CD4-positive, alpha-beta T cell (primary cell): ENCODE results near the gene JDP2. TPM values are rescaled to one million over a fixed set of nuclear protein-coding genes. Genes with fewer than 3 reads are reported as not detected.

Experiments used
- ATAC-seq: fragments of 200-7000 bp; cut with Tn5 transposase; one replicate; pipeline ENCODE4 v1.10.0; 2022; ENCODE audit warnings: mild to moderate bottlenecking; ENCODE audit not compliant: poor library complexity
- CTCF ChIA-PET: fragments of 350-600 bp; sonication (Branson Sonifier 250); formaldehyde crosslinking; loops from one replicate; lab custom pipeline; 2021; ENCODE audit warnings: antibody characterized with exemption, inconsistent platforms; lab: Charles Lee
- POLR2A ChIA-PET: fragments of 350-600 bp; sonication (Branson Sonifier 250); formaldehyde crosslinking; loops from one replicate; lab custom pipeline; 2021; ENCODE audit warnings: antibody characterized with exemption, inconsistent platforms; lab: Charles Lee
- DNase-seq, 14 experiments: peaks; one replicate each; pipeline ENCODE4 v3.0.0-alpha.2; 2013 to 2020; ENCODE audit warnings: mixed read lengths in 2 of 14
- H3K27ac ChIP-seq, 2 donors: one replicate each; pipeline versions ENCODE4 v1.5.1 to v1.7.0; 2013; ENCODE audit warnings: low read length in 2 of 2, low read depth in 1 of 2, mild to moderate bottlenecking in 1 of 2
- H3K27me3 ChIP-seq, 2 experiments: 1 replicate in 1 of 2; 2 replicates in 1 of 2; pipeline versions ENCODE4 v1.6.1 to v1.7.0; 2013; ENCODE audit warnings: low read length in 2 of 2, control low read depth in 1 of 2, mild to moderate bottlenecking in 1 of 2, moderate library complexity in 1 of 2; ENCODE audit not compliant: insufficient read depth in 2 of 2, control insufficient read depth in 1 of 2
- H3K36me3 ChIP-seq: one replicate; pipeline ENCODE4 v1.6.1; 2013; ENCODE audit warnings: low read length, control low read depth; ENCODE audit not compliant: insufficient read depth
- H3K4me1 ChIP-seq: one replicate; pipeline ENCODE4 v1.6.1; 2013; ENCODE audit warnings: low read length, control low read depth; ENCODE audit not compliant: insufficient read depth
- H3K4me3 ChIP-seq: one replicate; pipeline ENCODE4 v1.5.1; 2013; ENCODE audit warnings: mild to moderate bottlenecking, low read length, moderate library complexity
- H3K9me3 ChIP-seq, 2 experiments: 1 replicate in 1 of 2; 2 replicates in 1 of 2; pipeline versions ENCODE4 v1.6.1 to v1.7.0; 2013; ENCODE audit warnings: low read length in 2 of 2, mild to moderate bottlenecking in 2 of 2, control low read depth in 1 of 2, moderate library complexity in 1 of 2; ENCODE audit not compliant: control insufficient read depth in 1 of 2, insufficient read depth in 1 of 2
- H3K27ac Mint-ChIP-seq: one replicate; pipeline ENCODE4 v1.8.0; 2020; ENCODE audit warnings: mixed read lengths
- H3K27me3 Mint-ChIP-seq: one replicate; pipeline ENCODE4 v1.8.0; 2021; ENCODE audit warnings: mixed read lengths
- H3K36me3 Mint-ChIP-seq: one replicate; pipeline ENCODE4 v1.8.0; 2021; ENCODE audit warnings: low read depth, mixed read lengths
- H3K4me1 Mint-ChIP-seq: one replicate; pipeline ENCODE4 v1.8.0; 2021; ENCODE audit warnings: low read depth, mixed read lengths
- H3K4me3 Mint-ChIP-seq: one replicate; pipeline ENCODE4 v1.8.0; 2020; ENCODE audit warnings: mild to moderate bottlenecking, mixed read lengths
- H3K9me3 Mint-ChIP-seq: one replicate; pipeline ENCODE4 v1.8.0; 2020; ENCODE audit warnings: mixed read lengths
- intact Hi-C, 2 experiments: fragments of 100-400 bp; cut with DNase I in 1 of 2; cut with micrococcal nuclease in 1 of 2; formaldehyde crosslinking; loops; one replicate each; pipeline versions ENCODE4 v1.15.1 to v1.9.0; 2023 to 2025; cut with DNase I, micrococcal nuclease
- total RNA-seq, 174 experiments: library from RNA in 2 of 174; stranded (reverse) in 2 of 174; gene quantifications; one replicate each; pipeline ENCODE4 v1.2.3 and lab custom pipeline; 2021 to 2026
- TF ChIP-seq, protein P1 (sequence below): fragments of 200-600 bp; IDR thresholded peaks from one replicate; pipeline ENCODE4 v1.8.0; 2022; ENCODE audit warnings: antibody characterized with exemption, mild to moderate bottlenecking

Gene JDP2
- total RNA-seq, 2 experiments from 2014 or later = 1.1 to 1.2 TPM

DNA sequence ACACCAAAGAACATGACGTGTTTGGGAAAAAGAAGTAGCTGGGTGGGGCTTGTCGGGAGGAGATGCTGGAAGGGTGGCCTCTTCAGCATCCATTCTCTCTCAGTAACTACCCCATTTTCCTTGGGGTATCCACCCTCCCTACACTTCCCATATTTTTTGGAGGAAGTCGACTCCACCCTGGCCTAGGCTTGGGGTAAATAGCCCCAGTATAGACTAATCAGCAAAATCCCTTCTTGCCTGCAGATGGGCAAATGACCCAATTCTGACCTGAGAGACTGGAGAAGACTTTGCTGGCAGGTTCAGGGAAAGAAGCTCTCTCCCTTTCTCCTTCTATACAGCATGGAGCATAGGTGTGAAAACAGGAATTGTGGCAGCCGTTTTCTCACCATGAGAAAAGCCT lies 28.5 kb upstream of the JDP2 start:
- ChIA-PET POLR2A (no interaction called here), CTCF (no interaction called here)
- DNase-seq = no peak
- H3K27me3 Mint-ChIP-seq = no peaks in the 10 kb centered on the region
- H3K4me3 Mint-ChIP-seq = no peak overlapping the region
- no peaks in the 10 kb centered on the region for H3K36me3 ChIP-seq
- no peak overlapping the region for H3K4me3 ChIP-seq
- H3K4me1 ChIP-seq = peaks cover 10% of the 10 kb centered on the region
- H3K4me1 Mint-ChIP-seq = no peaks in the 10 kb centered on the region
- no peak overlapping the region for H3K27ac ChIP-seq
- intact Hi-C loops = no loop called here
- no peak for ATAC-seq
- no peaks in the 10 kb centered on the region for H3K27me3 ChIP-seq
- peaks cover 0 to 5% of the 10 kb centered on the region in 2 experiments for H3K9me3 ChIP-seq
- TF ChIP-seq, protein P1, sequence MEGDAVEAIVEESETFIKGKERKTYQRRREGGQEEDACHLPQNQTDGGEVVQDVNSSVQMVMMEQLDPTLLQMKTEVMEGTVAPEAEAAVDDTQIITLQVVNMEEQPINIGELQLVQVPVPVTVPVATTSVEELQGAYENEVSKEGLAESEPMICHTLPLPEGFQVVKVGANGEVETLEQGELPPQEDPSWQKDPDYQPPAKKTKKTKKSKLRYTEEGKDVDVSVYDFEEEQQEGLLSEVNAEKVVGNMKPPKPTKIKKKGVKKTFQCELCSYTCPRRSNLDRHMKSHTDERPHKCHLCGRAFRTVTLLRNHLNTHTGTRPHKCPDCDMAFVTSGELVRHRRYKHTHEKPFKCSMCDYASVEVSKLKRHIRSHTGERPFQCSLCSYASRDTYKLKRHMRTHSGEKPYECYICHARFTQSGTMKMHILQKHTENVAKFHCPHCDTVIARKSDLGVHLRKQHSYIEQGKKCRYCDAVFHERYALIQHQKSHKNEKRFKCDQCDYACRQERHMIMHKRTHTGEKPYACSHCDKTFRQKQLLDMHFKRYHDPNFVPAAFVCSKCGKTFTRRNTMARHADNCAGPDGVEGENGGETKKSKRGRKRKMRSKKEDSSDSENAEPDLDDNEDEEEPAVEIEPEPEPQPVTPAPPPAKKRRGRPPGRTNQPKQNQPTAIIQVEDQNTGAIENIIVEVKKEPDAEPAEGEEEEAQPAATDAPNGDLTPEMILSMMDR = no peak
- no peak overlapping the region for H3K27ac Mint-ChIP-seq
- no peaks in the 10 kb centered on the region for H3K9me3 Mint-ChIP-seq
- H3K36me3 Mint-ChIP-seq = no peaks in the 10 kb centered on the region

DNA sequence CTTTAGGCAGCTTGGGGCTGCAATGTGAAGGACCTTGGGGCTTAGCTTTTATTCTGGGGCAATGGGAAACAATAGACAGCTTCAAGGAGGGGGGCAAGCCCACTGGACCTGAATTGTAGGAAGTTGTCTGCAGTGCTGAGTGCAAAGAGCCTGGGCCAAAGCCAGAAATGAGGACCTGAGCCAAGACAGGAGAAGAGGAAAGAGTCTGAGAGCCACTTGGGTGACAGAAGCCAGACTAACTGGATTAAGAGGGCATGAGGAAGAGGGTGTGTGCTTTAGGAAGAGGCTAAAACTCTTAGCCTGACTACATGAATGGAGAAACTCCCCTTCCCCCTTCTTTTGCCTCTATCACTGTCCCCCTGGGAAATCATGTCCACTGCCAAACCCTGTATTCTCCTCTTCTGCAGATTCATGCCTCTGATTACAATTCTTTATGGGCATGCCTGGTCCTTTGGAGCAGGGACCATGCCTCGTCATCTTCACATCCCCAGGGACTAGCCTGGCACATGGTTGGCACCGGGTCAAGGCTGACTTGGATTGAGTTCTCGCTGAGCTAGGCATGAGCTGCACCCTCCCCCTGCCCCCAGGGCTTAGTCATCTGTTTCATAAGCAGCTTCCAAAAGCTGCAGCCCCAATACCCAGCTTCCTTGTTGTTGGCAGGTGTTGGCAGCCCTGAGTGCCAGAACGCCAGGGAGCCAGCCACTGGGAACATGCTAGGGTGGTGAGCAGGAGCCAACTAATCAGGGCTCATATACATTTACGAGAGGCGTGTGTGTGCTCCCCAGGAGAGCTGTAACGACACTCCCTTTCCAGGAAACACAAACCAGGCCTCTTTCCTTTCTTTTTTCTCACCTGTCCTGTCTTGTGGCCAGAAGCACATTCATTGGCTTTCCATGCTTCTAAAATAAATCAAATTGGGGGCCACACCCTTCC lies 27.7 kb upstream of the JDP2 start:
- ChIA-PET CTCF (no interaction called here), POLR2A (no interaction called here)
- no peak overlapping the region for H3K4me3 Mint-ChIP-seq
- H3K36me3 Mint-ChIP-seq = no peaks in the 10 kb centered on the region
- TF ChIP-seq, protein P1 = no peak
- Histone ChIP-seq H3K4me1 (peaks cover 10% of the 10 kb centered on the region), H3K27ac (no peak overlapping the region), H3K27me3 (no peaks in the 10 kb centered on the region), H3K9me3 (peaks cover 0 to 5% of the 10 kb centered on the region in 2 experiments), H3K36me3 (no peaks in the 10 kb centered on the region), H3K4me3 (no peak overlapping the region)
- intact Hi-C loops = no loop called here
- ATAC-seq (no peak), DNase-seq (peak in 3 of 14 experiments; percentile 8 to 48 (median 29))
- H3K27me3 Mint-ChIP-seq = no peaks in the 10 kb centered on the region
- no peaks in the 10 kb centered on the region for H3K4me1 Mint-ChIP-seq
- no peak overlapping the region for H3K27ac Mint-ChIP-seq
- no peaks in the 10 kb centered on the region for H3K9me3 Mint-ChIP-seq

DNA sequence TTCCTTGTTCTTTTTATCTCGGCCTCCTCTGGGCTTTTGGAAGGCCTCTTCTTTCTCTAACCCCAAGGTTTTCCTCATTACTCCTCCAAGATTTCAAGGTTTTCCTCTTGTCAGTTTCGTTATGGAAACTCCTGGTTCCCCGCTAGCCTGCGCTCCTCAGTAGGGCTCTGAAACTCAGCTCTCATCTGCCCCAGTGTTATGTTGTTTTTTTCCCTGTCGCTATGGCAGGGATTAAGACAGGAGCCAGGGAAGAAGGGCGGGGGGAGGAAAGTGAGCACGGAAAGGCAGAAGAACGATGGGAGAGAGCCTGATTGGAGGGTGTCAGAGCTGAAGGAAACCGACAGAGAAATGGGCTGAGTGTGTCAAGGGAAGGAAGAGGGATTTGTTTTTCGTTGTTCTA lies 26.5 kb upstream of the JDP2 start:
- H3K4me3 Mint-ChIP-seq = no peak overlapping the region
- H3K36me3 Mint-ChIP-seq = no peaks in the 10 kb centered on the region
- Histone ChIP-seq H3K4me3 (no peak overlapping the region), H3K27ac (no peak overlapping the region), H3K9me3 (peaks cover 0 to 5% of the 10 kb centered on the region in 2 experiments), H3K4me1 (peaks cover 10% of the 10 kb centered on the region), H3K36me3 (no peaks in the 10 kb centered on the region), H3K27me3 (no peaks in the 10 kb centered on the region)
- no peaks in the 10 kb centered on the region for H3K9me3 Mint-ChIP-seq
- CTCF ChIA-PET = interaction anchor here (0.6 kb wide), 1 partner anchor 31 kb away, joined by 3 read pairs; no protein-coding TSS in a partner anchor
- H3K27me3 Mint-ChIP-seq = no peaks in the 10 kb centered on the region
- TF ChIP-seq, protein P1 = no peak
- DNase-seq (no peak), ATAC-seq (no peak)
- POLR2A ChIA-PET = no interaction called here
- intact Hi-C loops = no loop called here
- no peaks in the 10 kb centered on the region for H3K4me1 Mint-ChIP-seq
- H3K27ac Mint-ChIP-seq = no peak overlapping the region
